IPS-NIHi7 (cell line): ENCODE results near the gene VEGFA.
A peak's percentile ranks its signal among the peaks of the same experiment; 100 is the strongest.

ENCODE experiments used
- DNase-seq: peaks from one replicate; pipeline ENCODE4 v3.0.0; 2012; ENCODE audit warnings: mixed read lengths; ENCODE audit errors: extremely low spot score

VEGFA gene

DNA sequence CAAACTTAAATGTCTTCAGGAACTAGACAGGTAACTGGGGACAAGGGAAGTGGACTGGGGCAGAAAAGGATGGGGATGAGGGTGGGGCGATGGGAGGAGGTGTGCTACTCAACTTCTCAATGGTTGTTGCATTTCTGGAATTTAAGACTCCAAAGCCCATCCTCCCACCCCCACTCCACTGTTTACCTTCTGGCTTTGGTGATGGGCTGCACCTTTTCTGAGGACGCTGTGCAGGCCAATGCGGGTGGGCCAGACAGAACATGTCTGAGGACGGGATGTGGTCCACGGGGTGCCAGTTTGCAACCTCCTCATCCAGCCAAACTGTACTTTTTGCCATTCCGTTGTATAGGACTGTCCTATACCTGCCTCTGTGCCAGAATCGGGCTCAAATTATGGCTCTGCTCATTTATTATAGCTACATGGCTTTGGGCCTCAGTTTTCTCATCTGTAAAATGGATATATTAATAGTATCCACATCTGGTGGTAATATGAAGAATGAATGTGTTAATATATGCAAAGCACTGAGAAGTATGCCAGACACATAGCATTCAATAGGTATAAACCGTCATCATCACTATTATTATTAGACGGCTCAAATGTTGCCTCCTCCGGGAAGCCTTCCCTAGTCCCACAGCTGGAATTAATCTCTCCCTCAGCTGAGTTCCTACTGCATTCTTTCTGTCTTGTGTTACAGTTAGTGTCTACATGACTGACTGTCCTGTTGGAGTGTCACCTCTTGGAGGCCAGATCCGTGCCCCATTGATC, 31.0 kb upstream of the VEGFA start:
- DNase-seq: no peak

DNA sequence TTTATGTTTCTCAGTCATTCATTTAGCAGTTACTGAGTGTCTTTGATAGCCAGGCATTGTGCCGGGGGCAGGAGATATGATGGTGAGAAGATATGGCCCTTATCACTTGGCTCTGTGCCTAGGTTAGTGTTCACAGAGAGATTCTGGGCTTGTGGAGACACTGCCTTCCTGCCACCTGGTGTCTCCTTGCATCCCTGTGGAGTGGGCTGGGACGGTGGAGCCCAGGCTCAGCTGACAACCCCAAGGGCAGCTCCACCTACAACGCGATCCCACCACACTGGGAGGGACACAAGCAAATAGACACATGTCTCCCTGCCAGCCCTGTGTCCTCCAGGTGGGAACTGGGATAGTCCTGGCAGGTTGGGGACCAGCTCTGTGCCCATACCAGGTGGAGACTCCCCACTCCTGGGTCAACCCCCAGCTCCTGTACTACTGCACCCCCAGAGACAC, 30.3 kb upstream of the VEGFA start:
- DNase-seq: no peak

DNA sequence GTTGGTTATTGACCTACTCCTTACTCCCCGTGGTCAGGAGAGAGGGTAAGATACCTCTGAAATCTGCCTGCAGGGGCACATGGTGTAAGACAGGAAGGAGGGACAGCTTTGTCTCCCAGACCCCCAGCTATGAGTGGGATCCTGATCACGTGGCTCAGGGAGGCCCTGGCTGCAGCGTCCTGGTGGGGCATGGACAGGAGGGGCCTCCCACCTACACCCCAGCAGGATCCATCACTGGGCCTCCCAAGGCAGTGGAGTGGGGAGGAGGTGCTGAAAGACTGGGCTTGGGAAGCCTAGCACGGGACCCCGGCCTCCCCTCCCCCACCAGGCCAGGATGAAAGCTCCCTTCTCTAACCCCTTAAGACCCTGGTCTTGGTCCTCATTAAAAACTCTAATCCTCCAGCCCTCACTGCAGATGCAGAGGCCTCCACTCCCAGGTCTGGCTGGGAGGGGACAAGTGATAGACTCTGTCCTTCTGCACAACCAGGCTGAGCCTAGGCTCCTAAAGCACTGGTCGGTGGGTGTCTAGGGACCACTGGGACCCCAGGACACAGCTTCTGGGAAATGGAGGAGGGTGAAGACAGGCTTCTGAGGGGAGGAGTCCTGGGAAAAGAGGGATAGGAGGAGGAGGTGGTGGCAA, 29.6 kb upstream of the VEGFA start:
- no peak for DNase-seq

DNA sequence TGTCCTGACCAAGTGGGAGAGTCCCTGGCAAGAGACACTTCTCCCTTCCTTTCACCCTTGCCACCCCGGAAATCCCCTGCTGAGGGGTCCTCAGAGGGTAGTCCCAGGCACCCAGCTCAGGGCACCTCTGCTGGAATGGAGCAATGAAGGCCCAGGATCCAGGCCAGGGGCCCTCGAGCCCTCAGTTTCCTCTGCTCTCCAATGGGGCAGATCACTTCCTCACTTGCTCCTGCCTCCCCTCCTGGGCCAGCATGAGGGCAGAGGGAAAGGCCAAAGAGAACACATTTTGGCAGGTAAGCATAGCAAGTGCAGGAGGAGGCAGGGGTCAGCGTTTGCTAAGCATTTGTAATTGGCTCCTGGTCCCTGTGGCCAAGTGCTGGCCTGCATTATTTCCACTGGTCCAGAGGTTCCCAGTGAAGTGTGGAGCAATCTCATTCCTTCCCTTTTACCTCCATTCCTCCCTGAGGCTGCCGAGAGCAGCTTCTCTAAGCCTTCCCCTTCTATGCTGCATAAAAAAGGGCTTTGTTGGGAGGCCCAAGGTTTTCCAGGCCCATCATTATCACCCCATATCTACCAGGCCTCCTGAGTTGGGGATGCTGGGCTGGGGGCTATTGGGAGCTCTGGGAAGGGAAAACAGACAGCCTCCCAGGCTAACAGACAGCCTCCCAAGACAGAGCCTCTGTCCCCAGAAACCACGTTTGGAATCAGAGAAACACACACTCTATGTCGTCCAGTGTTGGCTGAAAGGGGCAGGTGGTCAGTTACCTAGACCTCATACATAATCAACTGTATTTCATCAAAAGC, 28.8 kb upstream of the VEGFA start:
- no peak for DNase-seq

DNA sequence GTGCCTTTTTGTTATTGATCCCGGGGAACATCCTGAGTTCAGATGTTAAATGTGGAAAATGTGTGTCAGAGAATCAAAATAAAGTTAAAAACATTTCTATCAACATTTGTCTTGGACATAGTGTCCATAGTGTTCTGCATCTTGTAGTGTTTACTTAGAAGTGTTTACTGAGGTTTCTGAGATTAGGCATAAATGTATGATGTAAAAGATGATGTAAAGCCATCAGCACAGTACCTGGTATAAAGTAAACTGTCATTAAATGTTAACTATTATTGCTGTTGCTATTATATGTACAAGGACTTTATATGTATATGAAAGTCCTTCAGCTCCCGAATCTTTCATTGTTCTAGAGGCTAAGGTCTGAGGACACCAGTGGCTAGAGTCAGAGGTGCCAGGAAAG, 28.2 kb upstream of the VEGFA start:
- DNase-seq: no peak

DNA sequence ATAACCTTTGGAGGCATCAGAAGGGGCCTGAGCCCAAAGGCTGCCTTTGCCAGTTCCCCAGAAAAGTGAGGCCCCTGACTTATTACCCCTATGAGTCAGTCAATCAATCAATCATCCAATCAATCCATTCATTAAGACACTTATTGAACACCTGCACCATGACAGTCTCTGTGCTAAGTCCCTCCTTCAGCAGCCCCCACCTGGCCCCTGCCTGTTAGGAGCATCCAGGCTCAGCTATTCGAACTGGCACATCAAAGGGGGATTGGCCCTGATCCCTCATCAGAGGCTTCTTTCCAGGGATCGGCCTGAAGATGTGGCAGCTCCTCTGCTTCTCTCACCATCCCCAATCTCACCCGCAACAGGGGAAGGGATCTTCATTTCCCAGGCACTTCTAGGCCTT, 27.7 kb upstream of the VEGFA start:
- no peak for DNase-seq

DNA sequence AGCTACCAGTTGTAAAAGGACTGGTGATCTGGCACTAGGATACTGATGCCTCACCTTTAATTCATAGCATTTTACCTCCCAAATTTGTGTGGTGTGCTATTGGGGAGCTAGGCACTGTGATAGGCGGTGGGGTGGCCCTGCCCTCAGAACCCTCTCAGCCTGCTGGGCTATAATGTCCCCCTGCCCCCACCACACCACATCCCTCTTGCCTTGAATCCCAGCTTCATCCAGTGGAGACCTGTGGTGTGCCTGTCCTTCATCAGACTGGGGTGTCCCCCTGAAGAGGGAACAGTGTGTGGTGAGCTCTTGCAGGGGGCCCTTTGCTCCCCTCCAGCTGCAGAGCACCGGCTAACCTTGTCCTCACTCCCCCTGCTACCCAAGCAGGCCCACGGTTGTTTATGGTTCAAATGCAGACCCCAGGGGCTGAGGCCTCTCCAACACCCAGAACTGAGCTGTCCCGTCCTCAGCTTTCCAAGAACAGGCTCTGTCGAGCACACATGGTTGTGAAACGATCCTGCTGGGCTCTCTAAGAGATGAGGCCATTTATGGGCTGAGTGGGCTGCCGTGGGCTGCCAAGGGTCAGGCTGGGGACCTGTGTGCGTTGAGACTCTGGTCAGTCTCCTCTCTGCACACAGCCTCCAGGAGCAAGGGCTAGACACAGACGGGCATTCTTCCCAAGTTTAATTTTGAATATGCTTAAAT, 26.9 kb upstream of the VEGFA start:
- DNase-seq: no peak

DNA sequence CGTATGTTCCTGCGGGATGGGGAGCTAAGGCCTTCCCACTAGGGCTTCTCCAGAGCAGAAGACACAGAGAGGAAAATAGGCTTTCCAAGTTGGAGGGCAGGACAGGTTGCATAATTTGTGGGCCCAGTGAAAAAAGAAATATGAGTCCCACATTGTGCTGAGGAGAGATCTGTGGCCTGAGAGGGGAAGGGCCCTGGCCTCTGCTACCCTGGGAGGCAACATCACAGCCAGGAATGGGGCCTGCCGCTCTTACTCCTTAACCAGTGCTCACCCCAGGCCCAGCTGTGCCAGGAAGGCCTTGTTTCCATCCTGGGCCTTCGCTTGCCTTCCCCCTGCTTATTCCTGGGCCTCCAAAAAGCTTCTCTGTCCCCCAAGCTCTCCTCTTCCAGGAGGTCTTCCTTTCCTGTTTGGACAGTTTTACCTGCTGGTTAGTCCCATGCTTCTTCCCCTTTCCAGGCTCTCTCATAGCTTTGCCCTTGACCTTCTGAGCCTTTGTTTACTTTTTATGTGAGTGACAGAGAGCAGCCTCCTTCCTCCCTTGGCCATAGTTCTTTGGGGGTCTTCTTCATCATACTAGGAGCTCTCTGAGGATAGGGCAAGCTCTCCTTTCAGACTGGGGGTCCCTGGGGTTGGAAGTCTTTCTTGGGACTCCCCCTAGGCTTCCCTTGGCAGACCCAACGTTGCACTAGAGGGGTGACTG, 26.2 kb upstream of the VEGFA start:
- no peak for DNase-seq

DNA sequence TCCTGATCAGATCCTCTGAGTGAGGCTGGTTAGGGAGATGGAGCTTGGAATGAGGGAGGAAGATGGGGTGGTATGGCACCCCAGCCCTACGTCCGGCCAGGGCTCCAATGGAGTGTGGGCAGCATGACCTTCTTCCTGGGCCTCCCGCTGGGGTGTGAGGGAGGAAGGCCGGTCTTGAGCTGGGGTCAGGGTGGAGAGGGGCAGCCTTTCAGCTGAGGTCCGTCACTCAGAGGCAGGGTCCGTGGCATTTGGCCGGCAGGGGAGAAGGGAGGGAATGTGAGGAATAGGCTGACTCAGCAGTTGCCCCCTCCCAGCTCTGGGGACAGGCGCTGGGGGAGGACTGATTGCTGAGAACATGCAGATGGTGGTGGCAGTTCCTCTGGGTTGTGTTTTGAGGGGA, 25.5 kb upstream of the VEGFA start:
- no peak for DNase-seq

DNA sequence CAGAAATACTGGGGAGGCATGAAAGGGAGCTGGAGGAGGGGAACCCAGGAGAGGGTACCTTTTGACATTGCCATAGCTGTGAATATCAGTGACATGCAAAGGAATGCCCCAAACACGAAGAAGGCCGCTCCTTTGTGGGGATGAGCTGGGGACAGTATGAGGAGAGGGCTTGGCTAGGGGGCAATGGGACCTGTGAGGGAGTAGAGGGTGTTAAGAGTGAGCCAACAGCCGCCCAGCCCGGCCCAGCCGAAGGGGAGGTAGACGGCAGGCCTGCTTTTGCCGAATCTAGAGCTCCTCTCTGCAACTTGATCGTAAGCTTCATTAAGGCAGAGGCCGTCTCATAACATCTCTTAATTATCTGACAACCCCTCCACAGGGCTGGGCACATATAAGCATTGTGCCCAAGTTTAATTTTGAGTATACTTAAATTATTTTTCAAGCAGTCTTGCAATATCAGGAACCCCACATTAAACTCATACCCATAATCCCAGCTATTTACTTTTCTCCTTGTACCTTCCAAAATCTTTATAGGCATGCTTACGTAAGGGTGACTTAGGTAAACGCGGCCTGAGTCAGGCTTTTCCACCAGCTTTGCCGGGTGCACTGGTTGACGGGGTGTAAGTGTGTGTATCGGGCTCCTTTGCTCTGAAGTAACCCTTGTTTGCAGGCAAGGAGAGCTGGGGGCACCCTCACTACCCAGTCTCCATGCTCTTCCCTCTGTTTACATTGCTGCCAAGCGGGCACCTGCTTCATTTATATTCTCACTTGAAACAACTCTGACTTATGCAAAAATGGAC, 24.9 kb upstream of the VEGFA start:
- no peak for DNase-seq

DNA sequence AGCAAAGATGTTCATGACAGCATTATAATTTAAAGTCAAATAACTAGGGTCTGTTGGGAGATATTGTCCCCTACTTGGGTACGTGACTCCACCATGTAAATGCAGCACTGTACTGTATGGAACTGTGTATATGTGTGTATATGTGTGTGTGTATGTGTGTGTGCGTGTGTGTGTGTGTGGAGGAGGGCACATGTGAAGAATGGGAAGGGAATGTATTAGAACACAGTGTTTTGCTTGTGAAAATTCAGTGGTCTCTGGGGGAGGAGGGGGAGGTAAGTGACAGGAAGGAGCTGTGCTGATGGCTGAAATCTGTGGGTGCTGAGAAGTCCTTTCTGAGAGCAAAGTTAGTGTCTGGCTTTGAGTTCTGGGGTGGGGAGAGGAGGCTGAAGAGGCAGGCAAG, 23.9 kb upstream of the VEGFA start:
- DNase-seq: no peak

DNA sequence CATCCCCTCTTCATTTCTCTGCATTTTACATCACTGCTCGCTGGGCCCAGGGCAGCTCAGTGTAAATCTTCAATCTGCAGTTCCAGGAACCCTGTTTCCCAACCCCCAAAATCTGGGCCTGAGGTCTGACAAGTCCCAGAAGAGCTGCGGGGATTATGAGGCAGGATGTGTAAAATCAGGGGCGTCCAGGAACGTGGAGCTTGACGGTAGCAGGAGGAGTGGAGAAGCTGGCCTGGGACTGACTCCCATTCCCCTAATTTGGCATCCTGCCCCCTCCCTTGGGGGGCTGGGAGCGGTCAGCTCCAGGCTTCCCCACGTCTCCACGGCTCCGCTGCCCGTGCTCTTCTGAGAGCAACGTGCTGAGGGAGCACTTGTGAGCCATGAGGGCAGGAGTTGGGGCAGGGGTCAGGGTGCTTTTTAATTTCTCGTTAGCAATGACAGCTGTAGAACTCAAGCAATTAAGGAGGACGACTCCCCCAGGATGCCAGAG, 23.4 kb upstream of the VEGFA start:
- DNase-seq: no peak

DNA sequence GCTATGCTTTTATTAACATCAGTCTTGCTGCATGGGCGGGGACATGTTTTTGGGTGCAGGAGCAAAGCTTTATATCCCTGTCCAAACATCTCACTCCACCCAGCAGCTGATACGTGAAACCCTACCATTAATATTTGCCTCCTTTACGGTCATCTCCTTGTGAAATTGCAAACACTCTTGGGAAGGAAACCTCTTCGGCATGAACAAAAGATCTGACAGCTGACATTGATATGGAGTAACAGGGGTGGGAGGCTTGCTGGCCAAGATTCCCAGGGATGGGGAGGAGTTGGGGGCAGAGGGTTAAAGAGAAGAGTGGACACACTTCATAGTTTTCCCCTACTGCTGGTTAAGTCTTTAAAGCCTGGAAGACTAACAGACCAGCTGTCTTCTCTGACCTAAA, 22.2 kb upstream of the VEGFA start:
- DNase-seq: no peak

DNA sequence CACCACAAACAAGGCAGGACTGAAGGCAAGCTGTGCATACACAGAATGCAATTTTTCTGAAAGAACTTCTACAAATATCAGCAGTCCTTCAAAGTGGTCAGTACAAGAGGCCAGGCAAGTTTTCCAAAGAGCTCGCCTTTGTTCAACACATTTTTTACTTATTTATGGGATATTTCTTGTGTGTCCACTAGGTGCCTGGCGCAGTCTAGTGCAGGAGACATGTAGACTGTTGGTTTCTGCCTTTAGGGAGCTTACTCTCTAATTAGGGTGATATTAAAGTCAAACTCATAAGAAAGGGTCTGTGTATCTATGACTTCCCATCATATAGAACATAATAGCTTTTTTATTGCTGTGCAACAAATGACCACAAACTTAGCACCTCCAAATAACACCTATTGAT, 21.2 kb upstream of the VEGFA start:
- DNase-seq: no peak

DNA sequence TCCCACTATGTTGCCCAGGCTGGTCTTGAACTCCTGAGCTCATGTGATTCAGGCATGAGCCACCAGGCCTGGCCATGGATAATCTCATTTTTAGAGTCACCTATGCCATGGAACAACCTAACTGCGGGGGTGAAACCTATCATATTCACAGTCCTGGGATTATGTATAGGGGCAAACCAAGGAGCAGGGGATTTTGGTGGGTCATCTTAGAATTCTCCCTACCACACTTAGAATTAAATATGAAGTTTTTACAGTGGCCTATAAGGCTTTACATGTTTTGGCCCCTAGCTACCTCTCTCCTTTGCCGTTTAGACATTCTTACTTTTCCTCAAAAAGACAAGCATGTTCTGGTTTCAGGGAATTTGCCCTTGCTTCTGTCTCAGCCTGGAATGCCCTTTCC, 20.6 kb upstream of the VEGFA start:
- no peak for DNase-seq

DNA sequence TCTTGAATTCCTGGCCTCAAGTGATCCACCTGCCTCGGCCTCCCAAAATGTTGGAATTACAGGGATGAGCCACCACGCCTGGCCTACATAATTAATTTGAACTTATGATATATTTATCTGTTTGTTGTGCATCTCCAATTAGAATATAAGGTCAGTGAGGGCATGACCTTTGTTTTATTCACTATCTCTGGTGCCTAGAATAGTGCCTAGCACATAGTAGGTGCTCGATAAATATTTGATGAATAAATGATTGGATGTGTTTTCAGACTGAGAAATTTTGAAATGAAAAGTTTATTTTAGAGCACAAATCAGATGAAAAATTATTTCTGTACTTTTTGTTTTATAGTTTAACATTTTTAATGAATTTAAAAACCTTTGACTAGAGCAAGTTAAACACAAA, 19.4 kb upstream of the VEGFA start:
- no peak for DNase-seq

DNA sequence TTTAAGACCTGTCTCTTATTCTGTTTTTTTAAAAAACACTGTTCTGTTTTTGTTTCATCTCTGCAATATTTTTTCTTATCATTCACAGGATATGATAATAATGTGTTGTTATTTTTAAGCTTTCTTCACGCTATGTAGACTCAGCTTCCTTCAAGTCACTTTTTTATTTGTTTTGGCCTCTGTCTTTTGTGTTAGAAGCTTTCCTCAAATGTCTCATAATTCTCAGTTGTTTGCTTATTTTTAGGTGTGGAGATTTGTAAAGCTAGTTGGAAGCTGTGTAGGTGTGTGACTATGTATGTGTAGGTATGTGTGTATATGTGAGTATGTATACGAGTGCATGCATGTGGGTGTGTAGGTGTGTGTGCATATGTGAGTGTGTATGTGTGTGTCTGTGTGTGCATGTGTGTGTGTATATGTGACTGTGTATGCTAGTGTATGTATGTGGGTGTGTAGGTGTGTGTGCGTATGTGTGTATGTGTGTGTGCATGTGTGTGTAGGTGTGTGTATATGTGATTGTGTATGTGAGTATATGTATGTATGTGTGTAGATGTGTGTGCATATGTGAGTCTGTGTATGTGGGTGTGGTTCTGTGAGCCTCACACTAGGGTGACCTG, 16.3 kb upstream of the VEGFA start:
- no peak for DNase-seq

DNA sequence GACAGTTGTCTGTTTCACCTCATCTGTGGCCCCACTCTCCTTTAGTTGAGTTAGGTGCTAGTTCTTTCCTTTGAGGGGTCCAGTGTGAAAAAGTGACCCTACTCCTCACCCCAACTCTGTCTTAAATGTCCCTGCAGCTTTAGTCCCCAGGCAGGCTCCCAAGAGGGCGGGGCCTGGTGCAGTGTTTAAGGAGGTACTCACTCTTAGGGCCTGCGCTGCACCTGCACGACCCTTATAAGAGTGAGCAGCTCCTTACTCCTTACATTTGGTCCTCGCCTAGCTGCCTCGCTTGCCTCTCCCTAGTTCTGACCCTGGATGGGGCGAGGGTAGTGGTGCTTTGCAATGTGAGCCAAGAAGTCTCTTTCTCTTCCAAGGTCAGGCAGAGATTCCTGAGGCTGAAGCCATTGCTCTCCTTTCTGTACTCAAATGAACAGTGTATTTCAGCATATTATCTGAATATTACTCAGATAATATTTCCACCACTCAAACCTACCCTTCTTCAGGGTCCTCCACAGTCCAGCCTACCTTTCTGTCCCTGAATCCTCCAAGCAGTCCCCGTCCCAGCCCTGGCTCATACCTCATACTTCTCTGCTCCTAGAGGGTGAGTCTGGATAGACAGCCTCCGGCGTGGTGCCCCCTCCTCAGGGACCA, 11.9 kb upstream of the VEGFA start:
- DNase-seq: no peak

DNA sequence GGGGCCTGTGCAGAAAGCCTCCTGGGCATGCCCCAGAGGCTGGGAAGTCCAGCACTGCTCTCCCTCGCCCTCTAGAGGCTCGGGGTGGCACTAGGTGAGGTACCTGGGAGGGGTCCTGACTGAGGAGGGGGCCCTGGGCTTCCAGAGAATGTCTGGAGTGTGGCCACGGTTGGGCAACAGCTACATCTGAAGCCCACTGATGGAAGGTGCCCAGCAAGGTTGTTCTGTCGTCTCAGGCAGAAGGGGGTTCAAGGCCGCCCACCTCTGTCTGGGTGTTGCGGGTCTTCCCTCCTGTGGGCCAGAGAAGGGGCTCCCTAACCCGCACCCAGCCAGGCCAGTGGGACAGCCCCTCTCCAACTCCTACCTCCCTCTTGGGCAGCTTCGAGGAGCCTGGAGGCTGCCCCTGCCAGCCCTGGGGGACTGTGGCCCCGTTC, 11.4 kb upstream of the VEGFA start:
- DNase-seq: peak; percentile 91
